Fibroblast of lung (primary cell): ENCODE results near the gene ACAN. TPM values are rescaled to one million over a fixed set of nuclear protein-coding genes. Genes with fewer than 3 reads are reported as not detected.

ENCODE experiments used
- polyA plus RNA-seq, 2 donors: library from polyadenylated mRNA; depleted of rRNA in 1 of 2; stranded (reverse) in 1 of 2; unstranded in 1 of 2; fragments of >200 nt; gene quantifications; 2 replicates each; pipeline ENCODE4 v1.2.1, GENCODE V29; 2011 to 2012; ENCODE audit warnings: missing spikeins in 1 of 2
- total RNA-seq: library from RNA; depleted of rRNA; stranded (reverse); fragments of >200 nt; gene quantifications from 2 replicates; pipeline ENCODE4 v1.2.1, GENCODE V29; 2014

The ACAN gene
- total and polyA plus RNA-seq, 2 donors (not counting 1 experiment from before 2014, with no cell fraction given), result under 0.01 to 3.0 TPM

Other genes with a start within 250 kb of the ACAN start
- 68.1 and 83.7 TPM in 2 replicates for gene AEN, start 182.1 kb upstream of the ACAN start, total RNA-seq
- 18.5 and 27.7 TPM in 2 replicates for gene AEN, start 182.1 kb upstream of the ACAN start, polyA plus RNA-seq
- 3.0 and 3.1 TPM in 2 replicates for gene ISG20, start 164.4 kb upstream of the ACAN start, total RNA-seq
- 2.2 TPM in 2 replicates for gene ISG20, start 164.4 kb upstream of the ACAN start, polyA plus RNA-seq
- gene HAPLN3, start 92.1 kb downstream of the ACAN start, total RNA-seq, result 2.8 and 3.1 TPM in 2 replicates
- gene HAPLN3, start 92.1 kb downstream of the ACAN start, polyA plus RNA-seq, result 4.0 and 4.3 TPM in 2 replicates
- gene MFGE8, start 109.9 kb downstream of the ACAN start, total RNA-seq, result 160 and 263 TPM in 2 replicates
- gene MFGE8, start 109.9 kb downstream of the ACAN start, polyA plus RNA-seq, result 336 and 391 TPM in 2 replicates